H9 (cell line): ENCODE data around the gene CDH9. TPM values are rescaled to one million over a fixed set of nuclear protein-coding genes. Genes with fewer than 3 reads are reported as not detected.

ENCODE experiments used
- DNase-seq: peaks from one replicate; pipeline ENCODE4 v3.0.0-alpha.2; 2017
- H2AFZ ChIP-seq: one replicate; pipeline ENCODE4 v1.6.1; 2013; ENCODE audit warnings: mild to moderate bottlenecking, low read length, control low read depth, moderate library complexity
- H2AK5ac ChIP-seq: 2 replicates; pipeline ENCODE4 v1.6.1; 2013; ENCODE audit warnings: low read length, control low read depth, mixed read lengths; ENCODE audit not compliant: insufficient read length
- H2BK120ac ChIP-seq: one replicate; pipeline ENCODE4 v1.6.1; 2013; ENCODE audit warnings: low read depth, mild to moderate bottlenecking, low read length, control low read depth, inconsistent platforms; ENCODE audit not compliant: poor library complexity, severe bottlenecking
- H2BK12ac ChIP-seq: 2 replicates; pipeline ENCODE4 v1.6.1; 2013; ENCODE audit warnings: low read length, control low read depth, mixed read lengths, low read depth; ENCODE audit not compliant: insufficient read length
- H2BK15ac ChIP-seq: 2 replicates; pipeline ENCODE4 v1.6.1; 2013; ENCODE audit warnings: low read depth, low read length, control low read depth
- H2BK20ac ChIP-seq: one replicate; pipeline ENCODE4 v1.6.1; 2013; ENCODE audit warnings: low read depth, mild to moderate bottlenecking, low read length, control low read depth, inconsistent platforms; ENCODE audit not compliant: poor library complexity, severe bottlenecking
- H2BK5ac ChIP-seq: 2 replicates; pipeline ENCODE4 v1.6.1; 2013; ENCODE audit warnings: low read length, control low read depth, mixed read lengths; ENCODE audit not compliant: insufficient read length
- H3K14ac ChIP-seq: 2 replicates; pipeline ENCODE4 v1.6.1; 2013; ENCODE audit warnings: low read length, control low read depth; ENCODE audit not compliant: insufficient read depth
- H3K18ac ChIP-seq: 2 replicates; pipeline ENCODE4 v1.6.1; 2013; ENCODE audit warnings: low read depth, mild to moderate bottlenecking, mixed read lengths, low read length, control low read depth; ENCODE audit not compliant: insufficient read length
- H3K23ac ChIP-seq: 2 replicates; pipeline ENCODE4 v1.6.1; 2013; ENCODE audit warnings: low read length, control low read depth, mixed read lengths, low read depth; ENCODE audit not compliant: insufficient read length
- H3K23me2 ChIP-seq: 2 replicates; pipeline ENCODE4 v1.6.1; 2013; ENCODE audit warnings: low read depth, mild to moderate bottlenecking, mixed read lengths, low read length, control low read depth; ENCODE audit not compliant: insufficient read length, poor library complexity, severe bottlenecking
- H3K27ac ChIP-seq: 2 replicates; pipeline ENCODE4 v1.5.1; 2013; ENCODE audit warnings: low read length, control low read depth, mixed read lengths, low read depth; ENCODE audit not compliant: insufficient read length
- H3K27me3 ChIP-seq: 2 replicates; pipeline ENCODE4 v1.6.1; 2013; ENCODE audit warnings: low read length, control low read depth, inconsistent platforms; ENCODE audit not compliant: insufficient read depth
- H3K4ac ChIP-seq: 2 replicates; pipeline ENCODE4 v1.6.1; 2013; ENCODE audit warnings: low read depth, mild to moderate bottlenecking, control low read depth, inconsistent platforms, low read length, moderate library complexity
- H3K4me1 ChIP-seq: 2 replicates; pipeline ENCODE4 v1.6.1; 2013; ENCODE audit warnings: low read length, control low read depth, inconsistent platforms; ENCODE audit not compliant: insufficient read depth
- H3K4me2 ChIP-seq: 2 replicates; pipeline ENCODE4 v1.6.1; 2013; ENCODE audit warnings: low read length, control low read depth, mixed read lengths; ENCODE audit not compliant: insufficient read length, insufficient read depth
- H3K56ac ChIP-seq: 2 replicates; pipeline ENCODE4 v1.6.1; 2013; ENCODE audit warnings: low read depth, mild to moderate bottlenecking, mixed read lengths, low read length, control low read depth; ENCODE audit not compliant: insufficient read length
- H3K79me1 ChIP-seq: 2 replicates; pipeline ENCODE4 v1.6.1; 2013; ENCODE audit warnings: low read depth, mild to moderate bottlenecking, moderate library complexity, low read length, control low read depth, inconsistent platforms; ENCODE audit not compliant: insufficient read depth, poor library complexity, severe bottlenecking
- H3K79me2 ChIP-seq: 2 replicates; pipeline ENCODE4 v1.6.1; 2013; ENCODE audit warnings: low read length, control low read depth, inconsistent platforms; ENCODE audit not compliant: insufficient read depth
- H3K9ac ChIP-seq: 2 replicates; pipeline ENCODE4 v1.6.1; 2013; ENCODE audit warnings: low read length, control low read depth, mixed read lengths; ENCODE audit not compliant: insufficient read length; ENCODE audit errors: extremely low read depth
- H3K9me3 ChIP-seq: one replicate; pipeline ENCODE4 v1.6.1; 2013; ENCODE audit warnings: low read depth, low read length, inconsistent platforms; ENCODE audit not compliant: control insufficient read depth
- H3T11ph ChIP-seq: one replicate; pipeline ENCODE4 v1.6.1; 2013; ENCODE audit warnings: mild to moderate bottlenecking, low read length, control low read depth, inconsistent platforms
- H4K20me1 ChIP-seq: one replicate; pipeline ENCODE4 v1.6.1; 2013; ENCODE audit not compliant: control insufficient read depth, insufficient read length, insufficient read depth
- H4K5ac ChIP-seq: 2 replicates; pipeline ENCODE4 v1.6.1; 2013; ENCODE audit warnings: low read depth, mild to moderate bottlenecking, mixed read lengths, low read length, control low read depth; ENCODE audit not compliant: insufficient read length
- H4K8ac ChIP-seq: replicated peaks from 2 replicates; pipeline ENCODE4 v1.6.1; 2013; ENCODE audit warnings: low read length, control low read depth, mixed read lengths, low read depth; ENCODE audit not compliant: insufficient read length
- H4K91ac ChIP-seq: 2 replicates; pipeline ENCODE4 v1.6.1; 2013; ENCODE audit warnings: low read depth, mild to moderate bottlenecking, moderate library complexity, mixed read lengths, low read length, control low read depth; ENCODE audit not compliant: insufficient read length
- H3K27ac Mint-ChIP-seq, 3 experiments: 2 replicates in 2 of 3; 3 replicates in 1 of 3; pipeline ENCODE4 v1.8.0; 2020 to 2021; ENCODE audit warnings: mixed read lengths in 3 of 3, mild to moderate bottlenecking in 1 of 3, moderate library complexity in 1 of 3
- H3K27me3 Mint-ChIP-seq: 2 replicates; pipeline ENCODE4 v1.8.0; 2021; ENCODE audit warnings: low read depth, mild to moderate bottlenecking, moderate library complexity, mixed read lengths
- H3K36me3 Mint-ChIP-seq, 3 experiments: 2 replicates in 2 of 3; 3 replicates in 1 of 3; pipeline ENCODE4 v1.8.0; 2020 to 2021; ENCODE audit warnings: low read depth in 3 of 3, mixed read lengths in 3 of 3; ENCODE audit not compliant: insufficient read depth in 1 of 3
- H3K4me1 Mint-ChIP-seq, 2 experiments: 2 replicates each; pipeline ENCODE4 v1.8.0; 2020; ENCODE audit warnings: mixed read lengths in 2 of 2
- H3K4me3 Mint-ChIP-seq, 2 experiments: 2 replicates in 1 of 2; 3 replicates in 1 of 2; pipeline ENCODE4 v1.8.0; 2020 to 2021; ENCODE audit warnings: mild to moderate bottlenecking in 2 of 2, mixed read lengths in 2 of 2, moderate library complexity in 1 of 2
- H3K9me3 Mint-ChIP-seq, 2 experiments: 2 replicates in 1 of 2; 3 replicates in 1 of 2; pipeline ENCODE4 v1.8.0; 2020; ENCODE audit warnings: mild to moderate bottlenecking in 2 of 2, mixed read lengths in 2 of 2, moderate library complexity in 1 of 2
- CTCF ChIP-seq: fragments of 200-600 bp; sonication (generic); conservative IDR thresholded peaks from 3 replicates; pipeline ENCODE4 v1.8.0; 2021; ENCODE audit warnings: antibody characterized with exemption, mild to moderate bottlenecking
- WGBS: extraction: QIAGEN DNeasy Blood & Tissue Kit; methylation state at CpG from one replicate; pipeline ENCODE4 v1.1.7; 2013; ENCODE audit warnings: missing lambda C conversion rate, low lambda C conversion rate, mixed read lengths; ENCODE audit not compliant: insufficient read length; ENCODE audit errors: extremely low coverage; 5-methylcytosine and 5-hydroxymethylcytosine counted together
- total RNA-seq: library from RNA; stranded (reverse); gene quantifications from 2 replicates; pipeline ENCODE4 v1.2.1, GENCODE V29; 2021

Gene CDH9
- total RNA-seq, 1 experiment from 2014 or later, result 0.61 TPM

GRCh38 chr5:26986985-26987384 lies 51.4 kb downstream of the CDH9 start:
- no CpG with 5 or more reads among the region's 1 CpG for WGBS
- no peak overlapping the region for H3K14ac ChIP-seq
- Mint-ChIP-seq H3K36me3 (no peaks in the 10 kb centered on the region), H3K9me3 (no peaks in the 10 kb centered on the region), H3K27ac (no peak overlapping the region), H3K4me1 (peaks cover under 1% of the 10 kb centered on the region in 2 experiments), H3K4me3 (no peak overlapping the region), H3K27me3 (no peaks in the 10 kb centered on the region; the same call in 1 of the 2 replicates)
- no peak overlapping the region for H4K91ac ChIP-seq
- H3K4ac ChIP-seq, result no peak overlapping the region
- H2AK5ac ChIP-seq, result no peak overlapping the region
- H2BK120ac ChIP-seq, result no peak overlapping the region
- H3K27me3 ChIP-seq, result no peaks in the 10 kb centered on the region
- H4K20me1 ChIP-seq, result no peaks in the 10 kb centered on the region
- no peak overlapping the region for H2BK15ac ChIP-seq
- no peak overlapping the region for H4K8ac ChIP-seq
- no peaks in the 10 kb centered on the region for H3K79me1 ChIP-seq
- no peak overlapping the region for H3T11ph ChIP-seq
- H3K4me1 ChIP-seq, result no peaks in the 10 kb centered on the region
- no peak overlapping the region for H3K56ac ChIP-seq
- no peak overlapping the region for H3K23ac ChIP-seq
- no peak overlapping the region for H3K9ac ChIP-seq
- no peak overlapping the region for H2AFZ ChIP-seq
- no peak for DNase-seq
- H2BK12ac ChIP-seq, result no peak overlapping the region
- no peaks in the 10 kb centered on the region for H3K79me2 ChIP-seq
- H3K27ac ChIP-seq, result no peak overlapping the region
- no peak overlapping the region for H3K18ac ChIP-seq
- no peaks in the 10 kb centered on the region for H3K9me3 ChIP-seq
- TF ChIP-seq CTCF, result no peak
- H2BK5ac ChIP-seq, result no peak overlapping the region
- H4K5ac ChIP-seq, result no peak overlapping the region
- H3K23me2 ChIP-seq, result no peaks in the 10 kb centered on the region
- H3K4me2 ChIP-seq, result no peak overlapping the region
- no peak overlapping the region for H2BK20ac ChIP-seq
